Sigmoid colon (tissue), 7 donors: Measurements from ENCODE around the gene TUBB1. TPM values are rescaled to one million over a fixed set of nuclear protein-coding genes. Genes with fewer than 3 reads are reported as not detected.
A peak's percentile ranks its signal among the peaks of the same experiment; 100 is the strongest.

Experiments used
- DNase-seq: peaks from one replicate; pipeline ENCODE4 v3.0.0-alpha.2; 2019
- H3K27ac ChIP-seq, 4 donors: fragments of 200-600 bp; sonication (generic); one replicate each; pipeline ENCODE4 v1.5.1; 2016 to 2019; ENCODE audit warnings: mild to moderate bottlenecking in 1 of 4
- H3K27me3 ChIP-seq, 3 donors: fragments of 200-600 bp; sonication (generic); one replicate each; pipeline ENCODE4 v1.5.1; 2019; ENCODE audit warnings: mild to moderate bottlenecking in 1 of 3
- H3K36me3 ChIP-seq, 4 donors: fragments of 200-600 bp; sonication (generic); one replicate each; pipeline ENCODE4 v1.5.1; 2016 to 2019
- H3K4me1 ChIP-seq, 4 donors: fragments of 200-600 bp; sonication (generic); one replicate each; pipeline ENCODE4 v1.5.1; 2017 to 2019
- H3K4me3 ChIP-seq, 4 donors: fragments of 200-600 bp; sonication (generic); one replicate each; pipeline ENCODE4 v1.5.1; 2017 to 2019; ENCODE audit warnings: mild to moderate bottlenecking in 2 of 4, moderate library complexity in 1 of 4
- H3K9me3 ChIP-seq, 4 donors: fragments of 200-600 bp in 3 of 4; sonication (generic) in 3 of 4; one replicate each; pipeline versions ENCODE4 v1.5.1 to v1.6.1; 2013 to 2019
- CTCF ChIP-seq, 4 experiments: fragments of 450-650 bp in 3 of 4; fragments of 200-600 bp in 1 of 4; IDR thresholded peaks; one replicate each; pipeline ENCODE4 v1.5.1; 2016 to 2019; ENCODE audit warnings: antibody characterized with exemption in 4 of 4, mild to moderate bottlenecking in 3 of 4, moderate library complexity in 2 of 4
- EP300 ChIP-seq, 4 donors: sonication (generic); formaldehyde crosslinking; IDR thresholded peaks; one replicate each; pipeline ENCODE4 v1.6.1; 2017; ENCODE audit warnings: antibody characterized with exemption in 4 of 4
- POLR2A ChIP-seq, 2 donors: fragments of 450-650 bp; IDR thresholded peaks; one replicate each; pipeline ENCODE4 v1.6.1; 2016; ENCODE audit warnings: antibody characterized with exemption in 2 of 2, mild to moderate bottlenecking in 2 of 2, moderate library complexity in 2 of 2
- POLR2AphosphoS5 ChIP-seq, 4 donors: sonication (generic); formaldehyde crosslinking; IDR thresholded peaks; one replicate each; pipeline ENCODE4 v1.6.1; 2017; ENCODE audit warnings: antibody characterized with exemption in 4 of 4
- WGBS, 2 donors: extraction: QIAGEN DNeasy Blood & Tissue Kit; methylation state at CpG; one replicate each; pipeline ENCODE4 v1.1.7; 2013; 5-methylcytosine and 5-hydroxymethylcytosine counted together
- intact Hi-C: fragments of 100-400 bp; cut with DNase I; formaldehyde crosslinking; loops from one replicate; pipeline ENCODE4 v1.15.1; 2023
- polyA plus RNA-seq, 3 donors: library from polyadenylated mRNA; stranded (reverse); fragments of 200-250 nt; gene quantifications; one replicate each; pipeline ENCODE4 v1.2.3, GENCODE V29; 2013
- total RNA-seq, 4 donors: library from RNA; depleted of rRNA; stranded (reverse); fragments of >200 nt; gene quantifications; one replicate each; pipeline ENCODE4 v1.1.0, GENCODE V29; 2016
- donor health status: healthy with polysubstance abuse.
- donor health status: Bipolar disorder and iron deficiency.
- donor health status: healthy.

The TUBB1 gene
- total and polyA plus RNA-seq, 7 donors = 0.03 to 0.60 (median 0.15) TPM; not detected in 3

- Histone ChIP-seq H3K27ac (no peak overlapping the region), H3K4me3 (no peak overlapping the region), H3K36me3 (no peaks in the 10 kb centered on the region), H3K27me3 (peaks cover 0 to 10% (median 0%) of the 10 kb centered on the region in 3 donors), H3K4me1 (no peaks in the 10 kb centered on the region), H3K9me3 (no peaks in the 10 kb centered on the region)
- TF ChIP-seq POLR2A (IDR thresholded peaks at IDR 0.05) (no peak), EP300 (IDR thresholded peaks at IDR 0.05) (no peak), CTCF (IDR thresholded peaks at IDR 0.05) (no peak), POLR2AphosphoS5 (IDR thresholded peaks at IDR 0.05) (no peak)
- no peak for DNase-seq
- WGBS, 2 donors = 83 to 89% methylated on average over 6 of the region's 6 CpGs
- intact Hi-C loops = no loop called here
Observed at GRCh38 chr20:59051666-59052185, 32.5 kb downstream of the TUBB1 start.

DNA sequence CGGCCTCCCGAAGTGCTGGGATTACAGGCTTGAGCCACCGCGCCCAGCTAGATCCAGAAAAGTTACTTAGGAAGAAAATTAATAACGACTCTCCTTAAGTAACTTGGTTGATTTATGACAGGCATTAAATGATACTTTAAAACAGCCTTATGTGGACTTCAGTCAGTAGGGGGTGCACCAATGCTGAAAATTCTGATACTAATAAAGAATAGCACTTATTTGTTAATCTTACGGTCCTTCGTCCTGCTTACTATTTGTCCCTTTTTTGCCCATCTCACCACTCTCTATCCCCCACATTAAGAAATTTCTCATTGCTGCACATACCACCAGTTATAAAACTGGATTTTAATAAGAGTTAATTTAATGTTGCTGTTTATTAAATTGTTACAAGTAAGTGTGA, 36.1 kb downstream of the TUBB1 start:
- peaks cover 0 to 10% (median 0%) of the 10 kb centered on the region in 3 donors for H3K27me3 ChIP-seq
- no peak overlapping the region for H3K27ac ChIP-seq
- H3K4me1 ChIP-seq = no peaks in the 10 kb centered on the region
- H3K36me3 ChIP-seq = no peaks in the 10 kb centered on the region
- TF ChIP-seq CTCF (IDR thresholded peaks at IDR 0.05) (no peak), POLR2A (IDR thresholded peaks at IDR 0.05) (no peak), EP300 (IDR thresholded peaks at IDR 0.05) (no peak), POLR2AphosphoS5 (IDR thresholded peaks at IDR 0.05) (no peak)
- 73 to 79% methylated on average over 7 of the region's 7 CpGs for WGBS, 2 donors
- DNase-seq = no peak
- intact Hi-C loops = no loop called here
- no peaks in the 10 kb centered on the region for H3K9me3 ChIP-seq
- no peak overlapping the region for H3K4me3 ChIP-seq

GRCh38 chr20:59062081-59062480, 42.9 kb downstream of the TUBB1 start:
- TF ChIP-seq EP300 (IDR thresholded peaks at IDR 0.05) = no peak
- no peak for TF ChIP-seq POLR2A (IDR thresholded peaks at IDR 0.05)
- no peak for TF ChIP-seq CTCF (IDR thresholded peaks at IDR 0.05)
- no peak for TF ChIP-seq POLR2AphosphoS5 (IDR thresholded peaks at IDR 0.05)
- Histone ChIP-seq H3K27me3 (no peaks in the 10 kb centered on the region), H3K9me3 (no peaks in the 10 kb centered on the region), H3K4me3 (no peak overlapping the region), H3K4me1 (peaks cover 0 to 14% (median 9%) of the 10 kb centered on the region in 4 donors), H3K27ac (no peak overlapping the region), H3K36me3 (no peaks in the 10 kb centered on the region)
- WGBS, 2 donors = 68 to 75% methylated on average over 4 of the region's 4 CpGs
- no peak for DNase-seq
- intact Hi-C loops = no loop called here

- DNase-seq = peak; percentile 84
- H3K4me3 ChIP-seq = peak overlapping the region in 1 of 4 donors; percentile 1
- no peaks in the 10 kb centered on the region for H3K27me3 ChIP-seq
- peaks cover 0 to 14% (median 9%) of the 10 kb centered on the region in 4 donors for H3K4me1 ChIP-seq
- no peaks in the 10 kb centered on the region for H3K36me3 ChIP-seq
- H3K27ac ChIP-seq = peak overlapping the region; percentile 42 to 67 (median 54)
- H3K9me3 ChIP-seq = no peaks in the 10 kb centered on the region
- 69 to 75% methylated on average over 22 of the region's 22 CpGs for WGBS, 2 donors
- no peak for TF ChIP-seq POLR2A (IDR thresholded peaks at IDR 0.05)
- peak; percentile 27 to 78 (median 40) for TF ChIP-seq POLR2AphosphoS5 (IDR thresholded peaks at IDR 0.05)
- peak in 3 of 4 donors; percentile 49 to 87 (median 57) for TF ChIP-seq EP300 (IDR thresholded peaks at IDR 0.05)
- intact Hi-C loops = no loop called here
Observed at GRCh38 chr20:59063358-59064213, 44.4 kb downstream of the TUBB1 start.

- Histone ChIP-seq H3K27me3 (no peaks in the 10 kb centered on the region), H3K4me1 (peaks cover 0 to 14% (median 9%) of the 10 kb centered on the region in 4 donors), H3K4me3 (peak overlapping the region in 1 of 4 donors; percentile 1), H3K36me3 (no peaks in the 10 kb centered on the region), H3K9me3 (no peaks in the 10 kb centered on the region), H3K27ac (peak overlapping the region in 2 of 4 donors; percentile 57 to 67)
- intact Hi-C loops = no loop called here
- DNase-seq = no peak
- 56 to 60% methylated on average over 4 of the region's 4 CpGs for WGBS, 2 donors
- TF ChIP-seq EP300 (IDR thresholded peaks at IDR 0.05) (no peak), POLR2AphosphoS5 (IDR thresholded peaks at IDR 0.05) (no peak)
Observed at GRCh38 chr20:59064214-59064722, 45.0 kb downstream of the TUBB1 start.
